ENCODE data around the gene CTTN.

CTTN gene

DNA sequence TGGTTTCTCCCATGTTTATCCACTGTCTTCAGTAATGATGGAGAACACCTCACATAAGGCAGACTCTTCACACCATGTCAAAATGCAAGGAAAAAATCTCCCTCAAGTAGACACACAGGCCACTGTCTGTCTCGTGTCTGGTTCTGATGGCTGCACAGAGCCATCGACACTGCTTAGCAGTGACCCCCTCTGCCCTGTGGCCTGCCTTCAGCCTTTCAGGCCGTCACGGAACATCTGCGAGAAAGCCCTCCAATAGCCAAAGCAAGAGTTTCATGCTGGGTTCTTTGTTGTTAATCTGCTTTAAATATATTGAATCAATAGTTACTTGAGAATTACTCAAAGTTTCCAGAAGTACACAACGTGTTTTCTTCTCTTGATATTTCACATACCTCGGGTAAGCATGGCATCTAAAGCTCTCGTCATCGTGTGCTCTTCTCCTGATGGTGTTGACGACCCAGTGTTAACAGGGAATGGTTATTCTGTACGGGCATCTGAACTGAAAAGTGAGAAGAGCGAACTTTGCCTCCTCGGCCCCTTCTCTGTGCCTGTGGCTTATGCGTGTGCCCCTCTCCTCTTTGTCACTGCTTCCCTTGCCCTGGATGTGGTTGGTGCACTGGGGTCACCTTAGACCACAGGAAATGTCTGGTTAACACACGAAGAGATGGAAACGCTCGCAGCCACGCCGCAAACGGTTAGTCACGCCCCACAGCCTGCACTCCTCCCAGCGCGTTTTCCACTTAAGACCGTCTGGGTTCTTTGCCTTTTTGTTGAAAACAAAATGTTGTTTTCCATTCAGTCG is 33.4 kb upstream of the CTTN start:
- Histone ChIP-seq H2BK5ac (ENCODE audit: low read depth, low read length, poor library complexity, severe bottlenecking) (no peak overlapping the region), H3K27me3 (ENCODE audit: control insufficient read depth in 1 of 2, insufficient read depth in 1 of 2, low read length in 2 of 2) (no peaks in the 10 kb centered on the region), H3K14ac (ENCODE audit: low read length in 2 of 2) (no peak overlapping the region), H3K4ac (ENCODE audit: low read depth in 1 of 2, low read length in 2 of 2) (no peak overlapping the region), H2BK15ac (ENCODE audit: low read depth, poor library complexity, severe bottlenecking) (no peak overlapping the region), H3K79me1 (replicated peaks; ENCODE audit: low read length, poor library complexity, severe bottlenecking) (peaks cover 24% of the 10 kb centered on the region), H3K36me3 (ENCODE audit: control insufficient read depth in 1 of 2, insufficient read depth in 2 of 2, low read depth in 1 of 2, low read length in 2 of 2) (peaks cover 31 to 86% of the 10 kb centered on the region in 2 experiments), H3K23ac (ENCODE audit: low read length in 2 of 2) (no peak overlapping the region), H2BK120ac (ENCODE audit: low read depth, low read length) (no peak overlapping the region), H3K27ac (ENCODE audit: low read length, poor library complexity, severe bottlenecking) (no peak overlapping the region), H2AK5ac (ENCODE audit: low read length, severe bottlenecking) (no peak overlapping the region), H2BK12ac (ENCODE audit: low read length in 2 of 2) (no peak overlapping the region), H4K91ac (ENCODE audit: low read length) (no peak overlapping the region), H4K8ac (ENCODE audit: low read length) (no peak overlapping the region), H3K4me2 (ENCODE audit: low read length, poor library complexity, severe bottlenecking) (no peak overlapping the region), H3K9ac (ENCODE audit: low read length) (no peak overlapping the region), H3K9me3 (ENCODE audit: control insufficient read depth, low read length) (no peaks in the 10 kb centered on the region), H3K4me3 (ENCODE audit: insufficient read depth in 1 of 2, low read depth in 1 of 2, low read length in 2 of 2) (no peak overlapping the region), H3K4me1 (ENCODE audit: control insufficient read depth, insufficient read depth, low read depth, low read length) (peaks cover 7% of the 10 kb centered on the region), H2AFZ (ENCODE audit: low read depth, low read length) (no peak overlapping the region), H3K18ac (ENCODE audit: low read depth in 1 of 2, low read length in 2 of 2) (no peak overlapping the region)
- DNase-seq = no peak
- 95% methylated on average over 24 of the region's 25 CpGs for WGBS

DNA sequence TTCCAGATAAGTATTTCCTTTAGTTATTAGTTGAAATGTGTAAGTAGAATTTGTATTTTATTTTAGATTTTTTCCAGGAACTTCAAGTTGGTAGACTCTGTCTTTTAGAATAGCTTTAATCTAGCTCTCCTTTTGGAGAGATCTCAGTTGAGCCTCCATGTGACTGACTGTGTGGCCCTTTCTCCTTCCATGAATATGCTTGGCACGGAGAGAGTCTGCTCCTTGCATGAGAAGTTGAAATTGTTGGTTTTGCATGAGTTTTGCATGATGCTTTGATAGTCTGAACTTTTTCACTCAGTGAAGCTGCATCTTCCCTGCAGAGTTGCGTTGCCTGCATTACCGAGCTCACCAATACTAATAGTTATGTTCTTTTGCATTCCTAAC is 32.8 kb upstream of the CTTN start:
- Histone ChIP-seq H3K4me1 (ENCODE audit: control insufficient read depth, insufficient read depth, low read depth, low read length) (peaks cover 7% of the 10 kb centered on the region), H3K4ac (ENCODE audit: low read depth in 1 of 2, low read length in 2 of 2) (no peak overlapping the region), H3K4me2 (ENCODE audit: low read length, poor library complexity, severe bottlenecking) (no peak overlapping the region), H3K9ac (ENCODE audit: low read length) (no peak overlapping the region), H4K91ac (ENCODE audit: low read length) (no peak overlapping the region), H3K27ac (ENCODE audit: low read length, poor library complexity, severe bottlenecking) (no peak overlapping the region), H3K23ac (ENCODE audit: low read length in 2 of 2) (no peak overlapping the region), H3K18ac (ENCODE audit: low read depth in 1 of 2, low read length in 2 of 2) (no peak overlapping the region), H3K9me3 (ENCODE audit: control insufficient read depth, low read length) (no peaks in the 10 kb centered on the region), H2AFZ (ENCODE audit: low read depth, low read length) (no peak overlapping the region), H3K27me3 (ENCODE audit: control insufficient read depth in 1 of 2, insufficient read depth in 1 of 2, low read length in 2 of 2) (no peaks in the 10 kb centered on the region), H3K4me3 (ENCODE audit: insufficient read depth in 1 of 2, low read depth in 1 of 2, low read length in 2 of 2) (no peak overlapping the region), H2BK120ac (ENCODE audit: low read depth, low read length) (no peak overlapping the region), H2BK15ac (ENCODE audit: low read depth, poor library complexity, severe bottlenecking) (no peak overlapping the region), H4K8ac (ENCODE audit: low read length) (no peak overlapping the region), H3K79me1 (replicated peaks; ENCODE audit: low read length, poor library complexity, severe bottlenecking) (peaks cover 22% of the 10 kb centered on the region), H2BK12ac (ENCODE audit: low read length in 2 of 2) (no peak overlapping the region), H3K14ac (ENCODE audit: low read length in 2 of 2) (no peak overlapping the region), H2BK5ac (ENCODE audit: low read depth, low read length, poor library complexity, severe bottlenecking) (no peak overlapping the region), H3K36me3 (ENCODE audit: control insufficient read depth in 1 of 2, insufficient read depth in 2 of 2, low read depth in 1 of 2, low read length in 2 of 2) (peaks cover 27 to 81% of the 10 kb centered on the region in 2 experiments), H2AK5ac (ENCODE audit: low read length, severe bottlenecking) (no peak overlapping the region)
- 100% methylated on average over 3 of the region's 3 CpGs for WGBS
- no peak for DNase-seq

DNA sequence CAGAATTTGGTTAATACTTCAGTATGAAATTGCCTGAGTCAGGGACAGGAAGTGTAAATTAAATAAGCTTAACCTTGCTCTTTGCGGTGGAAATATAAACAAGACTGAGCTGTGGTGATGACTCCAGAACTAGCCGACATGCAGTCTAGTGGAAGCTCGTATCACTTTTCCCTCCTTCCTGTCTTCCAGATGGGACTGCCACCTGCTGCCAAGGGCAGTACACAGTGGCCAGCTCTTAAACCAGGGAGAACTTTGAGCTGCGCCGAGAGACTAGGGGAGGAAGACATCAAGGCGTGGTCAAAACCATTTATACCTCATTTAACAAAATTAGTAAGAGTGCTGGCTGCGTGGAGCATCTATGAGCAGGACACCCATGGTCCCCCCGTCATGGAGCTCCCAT is 31.3 kb upstream of the CTTN start:
- Histone ChIP-seq H3K9me3 (ENCODE audit: control insufficient read depth, low read length) (no peaks in the 10 kb centered on the region), H3K36me3 (ENCODE audit: control insufficient read depth in 1 of 2, insufficient read depth in 2 of 2, low read depth in 1 of 2, low read length in 2 of 2) (peaks cover 28 to 69% of the 10 kb centered on the region in 2 experiments)

DNA sequence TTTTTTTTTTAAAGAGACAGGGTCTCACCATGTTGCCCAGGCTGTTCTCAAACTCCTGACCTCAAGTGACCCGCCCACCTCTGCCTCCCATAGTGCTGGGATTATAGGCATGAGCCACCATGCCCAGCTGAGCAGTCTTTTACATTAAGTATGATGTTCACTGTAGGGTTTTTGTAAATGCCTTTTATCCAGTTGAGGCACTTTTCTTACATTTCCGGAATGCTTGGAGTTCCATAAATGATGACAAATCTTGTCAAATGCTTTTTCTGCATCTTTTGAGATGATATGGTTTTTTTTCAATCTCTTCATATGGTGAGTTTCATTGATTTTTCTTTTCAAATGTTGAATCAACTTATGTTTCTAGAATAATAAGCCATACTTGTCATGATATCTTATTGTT is 29.4 kb upstream of the CTTN start:
- no peaks in the 10 kb centered on the region for H3K27me3 ChIP-seq (ENCODE audit: control insufficient read depth in 1 of 2, insufficient read depth in 1 of 2, low read length in 2 of 2)
- H2BK15ac ChIP-seq (ENCODE audit: low read depth, poor library complexity, severe bottlenecking) = no peak overlapping the region
- no peak overlapping the region for H2AFZ ChIP-seq (ENCODE audit: low read depth, low read length)
- no peak overlapping the region for H3K4ac ChIP-seq (ENCODE audit: low read depth in 1 of 2, low read length in 2 of 2)
- peaks cover 29 to 69% of the 10 kb centered on the region in 2 experiments for H3K36me3 ChIP-seq (ENCODE audit: control insufficient read depth in 1 of 2, insufficient read depth in 2 of 2, low read depth in 1 of 2, low read length in 2 of 2)
- H2AK5ac ChIP-seq (ENCODE audit: low read length, severe bottlenecking) = no peak overlapping the region
- H3K79me1 ChIP-seq (replicated peaks; ENCODE audit: low read length, poor library complexity, severe bottlenecking) = peaks cover 28% of the 10 kb centered on the region
- H3K4me1 ChIP-seq (ENCODE audit: control insufficient read depth, insufficient read depth, low read depth, low read length) = peaks cover 7% of the 10 kb centered on the region
- no peak overlapping the region for H3K23ac ChIP-seq (ENCODE audit: low read length in 2 of 2)
- no peak overlapping the region for H2BK5ac ChIP-seq (ENCODE audit: low read depth, low read length, poor library complexity, severe bottlenecking)
- no peak overlapping the region for H2BK12ac ChIP-seq (ENCODE audit: low read length in 2 of 2)
- no peak overlapping the region for H3K9ac ChIP-seq (ENCODE audit: low read length)
- no peak overlapping the region for H3K18ac ChIP-seq (ENCODE audit: low read depth in 1 of 2, low read length in 2 of 2)
- H4K91ac ChIP-seq (ENCODE audit: low read length) = no peak overlapping the region
- no peaks in the 10 kb centered on the region for H3K9me3 ChIP-seq (ENCODE audit: control insufficient read depth, low read length)
- 92% methylated on average over 2 of the region's 2 CpGs for WGBS
- no peak overlapping the region for H3K4me2 ChIP-seq (ENCODE audit: low read length, poor library complexity, severe bottlenecking)
- H3K14ac ChIP-seq (ENCODE audit: low read length in 2 of 2) = no peak overlapping the region
- H2BK120ac ChIP-seq (ENCODE audit: low read depth, low read length) = no peak overlapping the region
- no peak overlapping the region for H3K27ac ChIP-seq (ENCODE audit: low read length, poor library complexity, severe bottlenecking)
- no peak overlapping the region for H4K8ac ChIP-seq (ENCODE audit: low read length)
- H3K4me3 ChIP-seq (ENCODE audit: insufficient read depth in 1 of 2, low read depth in 1 of 2, low read length in 2 of 2) = no peak overlapping the region
- no peak for DNase-seq

More for the DNA sequence above, 31.3 kb upstream of the CTTN start:
- no peak overlapping the region for H3K4me2 ChIP-seq (ENCODE audit: low read length, poor library complexity, severe bottlenecking)
- no peak overlapping the region for H3K4me3 ChIP-seq (ENCODE audit: insufficient read depth in 1 of 2, low read depth in 1 of 2, low read length in 2 of 2)
- 62% methylated on average over 8 of the region's 8 CpGs for WGBS
- no peak overlapping the region for H2AFZ ChIP-seq (ENCODE audit: low read depth, low read length)
- no peak overlapping the region for H2AK5ac ChIP-seq (ENCODE audit: low read length, severe bottlenecking)
- no peak overlapping the region for H2BK5ac ChIP-seq (ENCODE audit: low read depth, low read length, poor library complexity, severe bottlenecking)
- no peak overlapping the region for H2BK120ac ChIP-seq (ENCODE audit: low read depth, low read length)
- peak; percentile 77 for DNase-seq
- H3K4ac ChIP-seq (ENCODE audit: low read depth in 1 of 2, low read length in 2 of 2) = no peak overlapping the region
- peaks cover 25% of the 10 kb centered on the region for H3K79me1 ChIP-seq (replicated peaks; ENCODE audit: low read length, poor library complexity, severe bottlenecking)
- H2BK15ac ChIP-seq (ENCODE audit: low read depth, poor library complexity, severe bottlenecking) = no peak overlapping the region
- no peak overlapping the region for H3K9ac ChIP-seq (ENCODE audit: low read length)
- H3K4me1 ChIP-seq (ENCODE audit: control insufficient read depth, insufficient read depth, low read depth, low read length) = peaks cover 7% of the 10 kb centered on the region
- no peak overlapping the region for H3K23ac ChIP-seq (ENCODE audit: low read length in 2 of 2)
- no peak overlapping the region for H4K91ac ChIP-seq (ENCODE audit: low read length)
- H3K27me3 ChIP-seq (ENCODE audit: control insufficient read depth in 1 of 2, insufficient read depth in 1 of 2, low read length in 2 of 2) = no peaks in the 10 kb centered on the region
- no peak overlapping the region for H3K27ac ChIP-seq (ENCODE audit: low read length, poor library complexity, severe bottlenecking)
- H3K14ac ChIP-seq (ENCODE audit: low read length in 2 of 2) = no peak overlapping the region
- H4K8ac ChIP-seq (ENCODE audit: low read length) = no peak overlapping the region
- H3K18ac ChIP-seq (ENCODE audit: low read depth in 1 of 2, low read length in 2 of 2) = no peak overlapping the region
- no peak overlapping the region for H2BK12ac ChIP-seq (ENCODE audit: low read length in 2 of 2)

All from mesenchymal stem cell (in vitro differentiated cells and primary cell).